HG03575 (cell line): ENCODE measurements around the gene NAALADL2.

ENCODE experiments used
- ATAC-seq: cut with Tn5 transposase; IDR thresholded peaks from one replicate; pipeline ENCODE4 v1.9.1; 2021; ENCODE audit not compliant: unreplicated experiment, insufficient number of reproducible peaks, low FRiP score; ENCODE audit errors: extremely low read depth

The NAALADL2 gene

GRCh38 chr3:174957551-174958001 lies 98.4 kb downstream of the NAALADL2 start:
- no peak for ATAC-seq

- ATAC-seq, result no peak
Measured at GRCh38 chr3:174958671-174959328, 99.7 kb downstream of the NAALADL2 start.

GRCh38 chr3:174959556-174960065 lies 100.5 kb downstream of the NAALADL2 start:
- ATAC-seq, result no peak

GRCh38 chr3:174960898-174961297 lies 101.8 kb downstream of the NAALADL2 start:
- no peak for ATAC-seq

- no peak for ATAC-seq
Measured at GRCh38 chr3:174973465-174973864, 114.3 kb downstream of the NAALADL2 start.

GRCh38 chr3:174986685-174987084 lies 127.6 kb downstream of the NAALADL2 start:
- ATAC-seq, result no peak

- no peak for ATAC-seq
Measured at GRCh38 chr3:175001091-175001490, 142.0 kb downstream of the NAALADL2 start.

GRCh38 chr3:175002732-175003143 lies 143.6 kb downstream of the NAALADL2 start:
- no peak for ATAC-seq

- ATAC-seq, result no peak
Measured at GRCh38 chr3:175003590-175003989, 144.5 kb downstream of the NAALADL2 start.

- ATAC-seq, result no peak
Measured at GRCh38 chr3:175005193-175005592, 146.1 kb downstream of the NAALADL2 start.

GRCh38 chr3:175005881-175006280 lies 146.7 kb downstream of the NAALADL2 start:
- no peak for ATAC-seq

GRCh38 chr3:175007306-175007705 lies 148.2 kb downstream of the NAALADL2 start:
- no peak for ATAC-seq

- no peak for ATAC-seq
Measured at GRCh38 chr3:175009295-175009694, 150.2 kb downstream of the NAALADL2 start.

- ATAC-seq, result no peak
Measured at GRCh38 chr3:175015056-175015635, 156.0 kb downstream of the NAALADL2 start.

GRCh38 chr3:175018946-175019727 lies 160.0 kb downstream of the NAALADL2 start:
- no peak for ATAC-seq

GRCh38 chr3:175020101-175020500 lies 161.0 kb downstream of the NAALADL2 start:
- no peak for ATAC-seq

- ATAC-seq, result no peak
Measured at GRCh38 chr3:175029828-175030227, 170.7 kb downstream of the NAALADL2 start.

- no peak for ATAC-seq
Measured at GRCh38 chr3:175039875-175040274, 180.7 kb downstream of the NAALADL2 start.

- ATAC-seq, result no peak
Measured at GRCh38 chr3:175041369-175041768, 182.2 kb downstream of the NAALADL2 start.

- no peak for ATAC-seq
Measured at GRCh38 chr3:175046601-175047000, 187.5 kb downstream of the NAALADL2 start.
